Progenitor cell of endocrine pancreas (in vitro differentiated cells): Measurements from ENCODE around the gene MED9. TPM values are rescaled to one million over a fixed set of nuclear protein-coding genes. Genes with fewer than 3 reads are reported as not detected.

Source experiments
- DNase-seq: peaks from one replicate; pipeline ENCODE4 v3.0.0; 2021; ENCODE audit warnings: low spot score; ENCODE audit not compliant: unreplicated experiment
- H3K27ac Mint-ChIP-seq: 2 replicates; pipeline ENCODE4 v1.8.0; 2021; ENCODE audit warnings: mild to moderate bottlenecking, moderate library complexity, mixed read lengths
- H3K27me3 Mint-ChIP-seq: 2 replicates; pipeline ENCODE4 v1.8.0; 2021; ENCODE audit warnings: mixed read lengths
- H3K36me3 Mint-ChIP-seq: 2 replicates; pipeline ENCODE4 v1.8.0; 2022; ENCODE audit warnings: mixed read lengths; ENCODE audit not compliant: insufficient read depth
- H3K4me1 Mint-ChIP-seq: 2 replicates; pipeline ENCODE4 v1.8.0; 2021; ENCODE audit warnings: low read depth, mixed read lengths
- H3K4me3 Mint-ChIP-seq: 2 replicates; pipeline ENCODE4 v1.8.0; 2021; ENCODE audit warnings: low read depth, mild to moderate bottlenecking, moderate library complexity, mixed read lengths
- H3K9me3 Mint-ChIP-seq: 2 replicates; pipeline ENCODE4 v1.8.0; 2021; ENCODE audit warnings: low read depth, mixed read lengths
- total RNA-seq: library from RNA; stranded (reverse); gene quantifications from 2 replicates; pipeline ENCODE4 v1.2.1, GENCODE V29; 2021
- TF ChIP-seq, protein P1 (sequence below): fragments of 200-600 bp; sonication (generic); IDR thresholded peaks from one replicate; pipeline ENCODE4 v1.5.0; 2021; ENCODE audit warnings: antibody characterized with exemption, mild to moderate bottlenecking; ENCODE audit not compliant: unreplicated experiment

The MED9 gene
- total RNA-seq, 1 donor from 2014 or later, result 17.0 TPM

DNA sequence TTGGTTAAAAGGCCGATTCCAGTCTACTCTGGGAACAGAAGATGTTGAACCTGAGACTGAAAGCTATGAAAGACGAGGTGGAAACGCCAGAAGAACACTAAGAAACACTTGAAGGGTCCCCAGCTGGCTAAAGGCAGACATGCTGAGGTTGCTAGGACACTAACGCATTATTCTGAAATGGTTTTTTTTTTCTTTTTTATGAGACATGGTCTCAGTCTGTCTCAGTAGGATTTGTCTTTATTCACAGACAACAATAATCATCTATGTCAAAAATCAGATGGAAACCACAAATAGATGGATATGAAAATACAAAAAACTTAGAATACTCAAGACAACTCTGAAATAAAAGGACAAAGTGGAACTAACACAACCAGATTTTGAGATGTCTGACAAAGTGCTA is 54.4 kb downstream of the MED9 start:
- Mint-ChIP-seq H3K4me1 (peaks cover 11% of the 10 kb centered on the region), H3K9me3 (peaks cover 5% of the 10 kb centered on the region), H3K36me3 (peaks cover 10% of the 10 kb centered on the region), H3K27ac (no peak overlapping the region), H3K27me3 (no peaks in the 10 kb centered on the region), H3K4me3 (no peak overlapping the region)
- TF ChIP-seq, protein P1, sequence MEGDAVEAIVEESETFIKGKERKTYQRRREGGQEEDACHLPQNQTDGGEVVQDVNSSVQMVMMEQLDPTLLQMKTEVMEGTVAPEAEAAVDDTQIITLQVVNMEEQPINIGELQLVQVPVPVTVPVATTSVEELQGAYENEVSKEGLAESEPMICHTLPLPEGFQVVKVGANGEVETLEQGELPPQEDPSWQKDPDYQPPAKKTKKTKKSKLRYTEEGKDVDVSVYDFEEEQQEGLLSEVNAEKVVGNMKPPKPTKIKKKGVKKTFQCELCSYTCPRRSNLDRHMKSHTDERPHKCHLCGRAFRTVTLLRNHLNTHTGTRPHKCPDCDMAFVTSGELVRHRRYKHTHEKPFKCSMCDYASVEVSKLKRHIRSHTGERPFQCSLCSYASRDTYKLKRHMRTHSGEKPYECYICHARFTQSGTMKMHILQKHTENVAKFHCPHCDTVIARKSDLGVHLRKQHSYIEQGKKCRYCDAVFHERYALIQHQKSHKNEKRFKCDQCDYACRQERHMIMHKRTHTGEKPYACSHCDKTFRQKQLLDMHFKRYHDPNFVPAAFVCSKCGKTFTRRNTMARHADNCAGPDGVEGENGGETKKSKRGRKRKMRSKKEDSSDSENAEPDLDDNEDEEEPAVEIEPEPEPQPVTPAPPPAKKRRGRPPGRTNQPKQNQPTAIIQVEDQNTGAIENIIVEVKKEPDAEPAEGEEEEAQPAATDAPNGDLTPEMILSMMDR, result no peak
- no peak for DNase-seq

DNA sequence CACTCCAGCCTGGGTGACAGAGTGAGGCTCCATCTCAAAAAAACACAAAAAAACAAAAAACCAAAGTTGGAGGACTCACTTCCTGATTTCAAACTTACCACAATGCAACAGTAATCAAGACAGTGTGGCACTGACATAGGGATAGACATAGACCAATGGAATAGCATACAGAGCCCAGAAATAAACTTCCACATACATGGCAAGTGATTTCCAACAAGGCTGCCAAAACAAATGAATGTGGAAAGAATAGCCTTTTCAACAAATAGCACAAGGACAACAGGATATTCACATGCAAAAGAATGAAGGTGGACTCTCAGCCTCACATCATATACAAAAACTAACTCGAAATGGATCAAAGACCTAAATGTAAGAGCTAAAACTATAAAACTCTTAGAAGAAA is 56.2 kb downstream of the MED9 start:
- no peak for DNase-seq
- H3K4me1 Mint-ChIP-seq, result peaks cover 24% of the 10 kb centered on the region
- peaks cover 5% of the 10 kb centered on the region for H3K9me3 Mint-ChIP-seq

DNA sequence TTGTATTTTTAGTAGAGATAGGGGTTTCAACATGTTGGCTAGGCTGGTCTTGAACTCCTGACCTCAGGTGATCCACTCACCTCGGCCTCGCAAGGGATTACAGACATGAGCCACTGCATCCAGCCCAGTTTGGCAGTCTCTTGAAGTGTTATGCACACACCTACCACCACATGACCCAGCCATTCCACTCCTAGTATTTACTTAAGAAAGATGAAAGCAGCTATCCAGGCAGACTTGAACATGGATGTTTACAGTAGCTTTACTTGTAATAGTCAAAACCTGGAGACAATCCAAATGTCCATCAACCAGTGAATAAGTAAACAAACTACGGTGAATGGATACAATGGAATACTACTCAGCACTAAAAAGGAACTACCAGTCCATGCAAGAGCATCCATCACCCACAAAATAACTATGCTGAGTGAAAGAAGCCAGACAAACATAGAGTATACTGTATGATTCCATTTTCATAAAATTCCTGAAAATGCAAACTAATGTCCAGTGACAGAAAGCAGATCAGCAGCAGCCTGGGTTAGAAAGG is 57.2 kb downstream of the MED9 start:
- H3K27me3 Mint-ChIP-seq, result no peaks in the 10 kb centered on the region
- no peak overlapping the region for H3K4me3 Mint-ChIP-seq
- peaks cover 5% of the 10 kb centered on the region for H3K9me3 Mint-ChIP-seq
- TF ChIP-seq, protein P1, result no peak
- peak overlapping the region; percentile 53 for H3K27ac Mint-ChIP-seq
- H3K36me3 Mint-ChIP-seq, result peaks cover 10% of the 10 kb centered on the region
- peaks cover 29% of the 10 kb centered on the region for H3K4me1 Mint-ChIP-seq
- no peak for DNase-seq

More for the DNA sequence above, 56.2 kb downstream of the MED9 start:
- TF ChIP-seq, protein P1, result no peak
- H3K4me3 Mint-ChIP-seq, result no peak overlapping the region
- H3K27ac Mint-ChIP-seq, result no peak overlapping the region
- H3K27me3 Mint-ChIP-seq, result no peaks in the 10 kb centered on the region
- peaks cover 10% of the 10 kb centered on the region for H3K36me3 Mint-ChIP-seq

DNA sequence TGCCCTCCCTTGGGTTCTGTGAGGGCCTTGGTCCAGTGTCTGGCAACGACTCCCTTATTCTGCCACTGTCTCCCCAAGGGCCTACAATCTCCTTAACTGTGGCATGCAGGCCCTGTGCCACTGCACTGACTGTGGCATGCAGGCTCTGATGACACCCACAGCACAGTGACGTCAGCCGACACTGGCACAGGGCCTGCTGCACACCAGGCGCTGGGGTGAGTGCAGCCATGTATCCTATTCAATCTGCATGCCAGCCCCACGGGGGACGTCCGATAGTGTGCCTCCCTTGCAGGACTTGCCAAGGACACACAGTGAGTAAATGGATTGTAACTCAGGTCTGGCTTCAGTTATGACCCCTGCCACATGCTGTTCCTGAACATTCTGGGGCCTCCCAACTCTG is 59.2 kb downstream of the MED9 start:
- Mint-ChIP-seq H3K36me3 (peaks cover 10% of the 10 kb centered on the region), H3K27ac (no peak overlapping the region), H3K9me3 (peaks cover 5% of the 10 kb centered on the region), H3K27me3 (no peaks in the 10 kb centered on the region), H3K4me1 (peaks cover 33% of the 10 kb centered on the region), H3K4me3 (no peak overlapping the region)
- TF ChIP-seq, protein P1, result no peak
- no peak for DNase-seq

DNA sequence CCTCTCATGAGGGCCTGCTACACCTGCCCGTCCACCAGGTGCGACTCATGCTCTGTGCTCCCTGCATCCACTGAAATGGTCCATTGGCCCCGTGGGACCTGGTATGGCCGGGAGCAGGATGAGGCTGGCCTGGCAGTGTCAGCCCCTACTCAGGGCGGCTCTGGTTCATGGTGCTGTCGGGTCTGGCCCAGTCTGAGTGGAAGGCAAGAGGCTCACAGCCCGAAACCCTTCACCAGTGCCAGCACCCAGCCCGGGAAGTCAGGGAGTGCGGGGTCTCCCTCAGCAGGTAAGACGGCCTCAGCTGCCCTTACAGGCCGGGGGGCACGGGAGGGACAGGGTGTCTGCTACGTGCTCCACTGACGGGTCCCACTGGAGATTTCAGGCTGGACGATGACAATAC is 59.9 kb downstream of the MED9 start:
- TF ChIP-seq, protein P1, result no peak
- no peak for DNase-seq
- Mint-ChIP-seq H3K4me1 (peaks cover 33% of the 10 kb centered on the region), H3K27me3 (no peaks in the 10 kb centered on the region), H3K9me3 (peaks cover 5% of the 10 kb centered on the region), H3K36me3 (peaks cover 9% of the 10 kb centered on the region), H3K4me3 (no peak overlapping the region), H3K27ac (no peak overlapping the region)
